ENCODE measurements around the gene ADAMTS19.
A peak's percentile ranks its signal among the peaks of the same experiment; 100 is the strongest.
"Not testable (repeated sequence)": the region's sequence is repeated elsewhere in the genome, so short reads cannot be mapped to it uniquely, and the experiment has no call there.

ADAMTS19 gene

DNA sequence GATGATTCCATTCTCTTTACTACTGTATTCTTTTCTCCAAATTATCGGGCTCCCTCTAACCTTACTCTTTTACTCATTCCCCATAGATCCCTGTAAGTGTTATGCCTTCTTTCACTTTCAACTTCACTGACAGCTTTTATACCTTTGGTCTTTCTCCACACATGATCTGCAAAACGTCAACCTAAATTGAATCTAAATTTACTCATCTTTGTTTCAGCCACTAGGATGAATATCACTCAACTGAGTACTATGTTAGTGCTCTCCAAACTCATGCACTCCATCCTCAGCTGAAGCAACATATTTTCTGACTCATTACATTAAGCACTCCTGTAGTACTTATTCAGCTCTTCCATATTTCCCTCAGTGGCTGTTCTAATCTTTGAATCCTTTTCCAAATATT is 133.4 kb downstream of the ADAMTS19 start:
- DNase-seq (ENCODE audit: low read depth in 2 of 2) = no peak

DNA sequence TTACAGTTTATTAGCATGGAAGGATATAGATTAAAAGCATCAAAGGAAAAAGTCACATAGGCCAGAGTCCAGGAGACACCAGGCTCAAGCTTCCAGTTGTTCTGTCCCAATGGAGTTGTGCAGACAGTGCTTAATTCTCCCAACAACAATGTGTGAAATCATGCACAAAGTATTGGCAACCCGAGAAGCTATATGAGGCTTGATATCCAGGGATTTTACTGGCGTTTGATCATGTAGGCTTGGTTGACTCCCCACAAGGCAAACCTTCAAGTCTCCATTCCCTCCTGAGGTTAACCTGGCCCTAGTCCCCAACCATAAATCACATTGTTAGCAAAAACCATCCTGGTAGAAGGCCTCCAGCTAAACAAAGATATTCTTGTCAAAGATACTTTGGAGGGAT is 141.5 kb downstream of the ADAMTS19 start:
- no peak for DNase-seq (ENCODE audit: low read depth in 2 of 2)

DNA sequence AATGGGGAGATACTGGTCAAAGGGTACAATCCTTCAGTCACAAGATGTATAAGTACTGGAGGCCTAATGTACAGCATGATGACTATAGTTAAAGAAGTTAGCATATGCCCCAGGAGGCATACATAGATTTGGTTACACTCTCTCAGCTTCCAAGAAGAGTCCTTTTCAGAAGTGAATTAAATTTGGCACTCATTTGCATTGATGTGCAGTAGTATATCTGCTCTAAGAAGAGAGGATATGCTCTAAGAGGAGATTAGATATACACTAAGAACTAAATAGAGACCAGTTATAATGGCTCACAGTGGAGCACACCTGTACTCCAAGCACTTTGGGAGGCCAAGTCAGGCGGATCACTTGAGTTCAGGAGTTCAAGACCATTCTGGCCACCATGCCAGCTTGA is 148.3 kb downstream of the ADAMTS19 start:
- DNase-seq (ENCODE audit: low read depth in 2 of 2) = no peak

DNA sequence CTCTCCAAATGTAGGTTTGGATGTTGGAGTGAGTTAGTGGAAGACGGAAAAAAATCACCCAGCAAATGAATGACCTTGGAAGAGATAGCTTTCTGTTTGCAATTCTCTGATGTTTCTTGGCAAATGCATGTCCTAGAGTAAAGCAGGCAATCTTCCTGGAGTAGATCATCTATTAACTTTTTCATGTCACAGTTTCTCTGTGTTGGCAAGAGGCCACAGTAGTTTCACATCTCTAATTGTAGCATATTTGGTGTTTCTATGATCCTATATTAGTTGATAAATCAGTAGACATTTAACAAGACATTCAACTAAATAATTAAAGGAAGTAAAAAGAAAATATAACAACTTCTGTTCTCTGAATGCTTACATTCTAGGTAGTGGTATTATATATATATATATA is 149.6 kb downstream of the ADAMTS19 start:
- DNase-seq (ENCODE audit: low read depth in 2 of 2) = no peak

DNA sequence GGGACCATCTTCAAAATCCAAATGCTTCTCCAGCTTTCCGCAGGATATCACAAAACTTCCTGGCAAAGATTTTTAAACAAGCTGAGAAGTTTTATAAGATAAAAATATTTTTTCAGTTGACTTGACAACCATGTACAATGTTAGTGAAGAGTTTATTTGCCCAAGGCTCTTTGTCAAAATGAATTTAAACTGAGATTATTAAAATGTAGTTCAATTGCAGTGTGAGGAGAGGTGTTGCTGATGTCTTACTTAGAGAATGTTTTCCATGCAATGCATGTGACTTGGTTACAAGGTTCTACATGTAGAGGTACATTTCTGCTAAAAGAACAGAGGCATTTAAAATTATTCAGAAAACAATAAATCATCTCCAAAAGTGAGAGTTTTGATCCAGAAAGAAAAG is 156.4 kb downstream of the ADAMTS19 start:
- no peak for DNase-seq (ENCODE audit: low read depth in 2 of 2)

DNA sequence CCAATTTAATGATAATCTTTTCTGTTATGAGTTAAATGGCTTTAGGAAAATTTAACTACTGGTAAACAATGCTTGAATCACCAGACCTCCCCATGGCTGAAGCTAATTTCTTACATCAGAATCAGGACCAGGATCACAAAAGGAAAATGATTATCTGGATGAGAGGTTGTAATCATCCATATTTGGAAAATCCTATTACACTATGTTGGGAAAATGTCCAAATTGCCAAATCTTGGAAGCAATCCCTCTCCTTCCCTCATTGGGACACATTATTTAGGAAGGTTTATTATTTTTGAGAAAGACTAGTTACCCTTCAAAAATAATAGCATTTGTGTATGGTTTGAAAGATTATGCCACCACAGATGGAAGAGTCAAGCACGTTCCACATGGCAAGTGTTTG is 157.1 kb downstream of the ADAMTS19 start:
- no peak for DNase-seq (ENCODE audit: low read depth in 2 of 2)

DNA sequence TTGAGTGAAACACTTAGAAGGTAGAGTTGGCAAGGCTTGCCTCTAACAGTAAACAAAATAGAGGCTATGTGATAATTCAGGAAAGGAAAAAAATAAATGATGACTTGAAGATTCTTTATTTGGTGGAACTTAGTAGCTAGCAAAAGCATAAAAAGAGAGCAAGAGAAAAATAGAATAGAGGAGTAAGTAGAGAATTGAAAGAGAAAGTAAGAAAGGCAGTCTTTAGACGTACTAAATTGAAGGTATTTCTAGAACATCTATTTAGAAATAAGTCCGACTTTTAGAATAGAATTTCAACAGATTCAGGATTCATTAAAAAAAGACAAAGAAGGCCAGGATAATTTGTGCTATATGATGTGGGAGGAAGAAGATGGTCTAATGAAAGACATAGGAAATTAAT is 159.7 kb downstream of the ADAMTS19 start:
- DNase-seq (ENCODE audit: low read depth in 2 of 2) = no peak

DNA sequence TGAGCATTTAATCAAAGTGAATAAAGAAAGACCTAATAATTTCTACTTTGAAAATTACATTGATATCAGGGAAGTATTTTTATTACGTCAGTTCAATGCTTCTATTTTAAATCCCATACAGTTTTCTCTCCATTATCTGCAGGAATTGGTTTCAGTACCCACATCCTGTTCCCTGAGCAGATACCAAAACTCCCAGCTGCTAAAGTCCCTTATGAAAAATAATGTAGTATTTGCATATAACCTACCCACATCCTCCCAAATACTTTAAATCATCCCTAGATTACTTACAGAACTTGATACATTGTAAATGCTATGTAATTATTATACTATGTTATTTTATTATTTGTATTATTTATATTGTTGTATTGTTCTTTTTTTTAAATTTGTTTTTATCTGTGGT is 162.4 kb downstream of the ADAMTS19 start:
- DNase-seq (ENCODE audit: low read depth in 2 of 2) = no peak

DNA sequence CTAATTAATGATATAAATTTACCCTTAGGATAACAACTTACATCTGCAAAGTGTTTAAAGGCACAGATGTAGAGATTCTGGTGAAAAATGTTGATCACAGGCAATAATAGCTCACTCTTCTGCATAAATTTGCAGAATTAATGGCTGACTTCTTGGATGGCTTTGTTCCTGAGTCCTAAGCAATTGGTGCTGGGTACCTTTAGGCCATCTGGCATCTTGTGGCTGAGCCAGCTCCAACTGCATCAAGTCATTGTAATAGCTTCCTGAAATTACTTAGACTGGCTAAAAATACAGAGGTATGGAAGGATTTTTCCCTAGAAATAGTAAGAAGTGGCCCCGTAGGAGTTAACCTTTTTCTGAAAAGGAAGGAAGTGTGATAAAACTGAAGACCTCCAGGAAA is 169.5 kb downstream of the ADAMTS19 start:
- no peak for DNase-seq (ENCODE audit: low read depth in 2 of 2)

DNA sequence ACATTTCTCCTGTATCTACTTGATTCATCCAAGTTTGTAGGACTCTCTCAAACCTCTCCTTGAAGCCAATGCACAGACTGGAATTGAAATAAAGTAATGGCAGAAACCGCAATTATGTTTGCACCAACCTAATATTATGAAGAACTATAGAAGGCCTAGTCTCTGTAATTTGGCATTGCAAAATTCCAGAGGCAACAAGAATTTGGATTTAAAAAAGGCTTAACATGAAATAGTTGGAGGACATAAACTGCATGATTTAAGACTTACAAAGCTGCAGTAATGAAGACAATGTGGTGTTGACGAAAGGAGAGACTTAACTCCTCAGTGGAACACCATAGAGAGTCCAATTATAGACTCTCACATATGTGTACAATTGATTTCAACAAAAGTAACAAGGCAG is 170.0 kb downstream of the ADAMTS19 start:
- DNase-seq (ENCODE audit: low read depth in 2 of 2) = no peak

DNA sequence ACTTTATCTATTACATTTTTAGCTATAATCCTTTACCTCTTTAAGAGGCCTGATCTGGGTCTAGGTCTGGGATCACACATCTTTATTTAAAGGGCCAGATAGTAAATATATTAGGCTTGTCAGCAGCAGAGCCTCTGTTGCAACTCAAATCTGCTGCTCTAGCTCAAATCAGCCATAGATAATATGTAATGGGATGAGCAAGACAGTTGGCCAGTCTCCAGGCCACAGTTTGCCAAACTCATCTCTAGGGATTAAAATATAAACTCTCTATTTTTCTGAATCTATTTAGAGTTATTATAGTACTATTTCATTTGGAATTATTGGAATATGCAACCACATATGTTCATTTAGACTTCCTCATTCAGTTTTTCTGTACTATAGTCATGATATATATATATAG is 171.9 kb downstream of the ADAMTS19 start:
- DNase-seq (ENCODE audit: low read depth in 2 of 2) = no peak

DNA sequence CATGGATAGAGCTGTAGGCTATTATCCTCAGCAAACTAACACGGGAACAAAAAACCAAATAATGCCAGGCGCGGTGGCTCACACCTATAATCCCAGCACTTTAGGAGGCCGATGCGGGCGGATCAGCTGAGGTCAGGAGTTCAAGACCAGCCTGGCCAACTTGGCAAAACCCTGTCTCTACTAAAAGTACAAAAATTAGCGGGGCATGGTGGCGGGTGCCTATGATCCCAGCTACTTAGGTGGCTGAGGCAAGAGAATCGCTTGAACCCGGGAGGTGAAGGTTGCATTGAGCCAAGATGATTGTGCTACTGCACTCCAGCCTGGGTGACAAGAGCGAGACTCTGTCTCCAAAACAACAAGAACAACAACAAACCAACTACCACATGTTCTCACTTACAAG is 177.4 kb downstream of the ADAMTS19 start:
- not testable (repeated sequence) for DNase-seq (ENCODE audit: low read depth in 2 of 2)

DNA sequence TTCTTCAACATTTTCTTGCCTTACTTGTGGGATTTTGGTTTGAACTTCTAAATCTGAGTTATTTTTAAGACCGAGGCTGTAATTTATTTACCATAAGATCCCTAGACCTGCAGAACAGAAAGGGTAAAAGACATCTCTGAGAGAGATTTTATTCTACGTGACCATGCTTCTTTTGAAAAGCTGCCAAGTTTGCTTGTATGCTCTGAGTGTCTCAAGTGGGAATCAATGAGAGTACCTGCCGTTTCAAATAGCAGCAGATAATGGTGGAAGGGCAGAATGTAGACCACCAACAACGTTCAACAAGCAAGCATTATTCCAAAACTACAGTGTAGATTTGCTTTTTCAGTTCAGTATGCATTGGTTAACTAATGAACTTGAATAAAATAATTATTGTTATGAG is 179.2 kb downstream of the ADAMTS19 start:
- DNase-seq (ENCODE audit: low read depth in 2 of 2) = no peak

DNA sequence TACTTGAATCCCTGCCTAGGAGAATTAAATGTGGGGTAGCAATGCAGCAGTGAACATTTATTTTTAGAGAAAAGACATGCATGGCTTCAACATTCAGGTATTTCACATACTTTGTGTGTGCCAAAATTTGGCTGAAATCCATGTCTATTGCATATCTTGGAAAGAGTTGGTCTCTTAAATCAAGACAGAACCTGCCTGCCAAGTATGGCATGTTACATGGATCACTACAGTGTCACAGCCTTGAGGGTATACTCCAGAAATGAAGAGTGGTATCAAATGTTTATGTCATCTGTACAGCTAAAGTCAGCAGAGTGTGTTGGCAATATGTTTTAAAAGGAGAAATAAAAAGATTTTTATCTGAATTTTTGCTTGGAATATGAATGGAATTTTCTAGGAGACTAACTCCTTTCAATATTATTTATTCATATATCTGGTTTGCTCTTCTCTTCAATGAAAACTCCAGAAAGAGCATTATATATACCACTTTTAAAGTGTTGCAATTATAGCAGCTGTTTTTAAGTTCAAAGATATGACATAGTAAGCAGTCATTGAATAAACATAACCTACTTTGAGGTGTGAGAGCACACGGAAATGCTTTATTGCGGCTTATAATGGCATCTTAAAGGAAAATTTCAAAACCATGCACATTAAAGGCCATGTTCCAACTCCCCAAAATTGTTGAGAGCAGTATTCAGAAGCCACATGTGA is 192.4 kb downstream of the ADAMTS19 start:
- no peak for DNase-seq (ENCODE audit: low read depth in 2 of 2)

DNA sequence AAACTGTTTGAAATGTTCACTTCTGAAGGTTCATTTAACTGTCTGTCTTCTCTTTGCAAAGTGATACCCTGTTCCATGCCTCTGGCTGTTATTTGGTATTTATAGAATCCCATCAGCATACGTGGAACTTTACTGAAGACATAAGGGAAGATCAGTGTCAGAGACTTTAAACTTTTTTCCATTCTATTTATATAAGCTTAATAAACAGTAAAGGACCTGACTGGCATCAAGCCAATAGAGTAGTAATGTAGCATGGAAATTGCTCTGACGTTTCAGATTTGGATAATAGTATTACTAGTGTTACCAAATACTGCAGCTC is 192.9 kb downstream of the ADAMTS19 start:
- no peak for DNase-seq (ENCODE audit: low read depth in 2 of 2)

DNA sequence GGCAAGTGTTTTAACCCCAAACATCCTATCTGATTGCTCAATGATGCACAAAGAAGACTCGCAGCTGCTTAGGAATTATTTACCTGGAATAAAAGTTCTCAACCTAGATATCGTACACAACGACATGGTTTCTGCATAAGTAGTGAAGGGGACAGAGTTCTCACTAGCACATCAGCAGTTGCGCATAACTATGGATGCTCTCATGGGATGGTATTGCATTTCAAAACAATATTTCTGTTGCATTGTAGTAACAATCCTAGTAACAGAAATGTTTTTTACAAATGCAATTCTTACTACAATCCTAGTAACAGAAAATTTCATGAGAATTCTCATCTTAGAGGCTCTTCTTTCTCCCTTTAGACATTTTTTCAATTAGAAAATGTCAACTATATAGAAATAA is 193.3 kb downstream of the ADAMTS19 start:
- DNase-seq (ENCODE audit: low read depth in 2 of 2) = no peak

DNA sequence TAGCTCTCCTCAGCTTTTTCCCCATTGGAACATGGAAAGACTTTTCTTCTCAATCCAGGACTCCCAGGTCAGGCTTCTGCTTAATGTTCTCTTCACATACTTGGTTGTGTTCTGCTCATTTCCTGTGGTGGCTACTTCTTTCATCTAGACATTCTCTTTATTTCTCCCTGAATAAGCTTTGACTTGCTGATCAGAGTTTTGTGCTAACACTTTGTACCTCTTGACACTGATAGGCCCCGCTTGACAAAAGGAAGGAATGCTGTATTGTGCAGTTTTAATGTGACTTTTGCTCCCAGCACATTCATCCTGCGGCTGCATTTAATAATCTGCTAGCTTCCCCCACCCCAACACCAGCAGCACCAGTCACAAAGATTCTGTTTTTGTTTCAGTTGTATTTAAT is 196.9 kb downstream of the ADAMTS19 start:
- no peak for DNase-seq (ENCODE audit: low read depth in 2 of 2)

DNA sequence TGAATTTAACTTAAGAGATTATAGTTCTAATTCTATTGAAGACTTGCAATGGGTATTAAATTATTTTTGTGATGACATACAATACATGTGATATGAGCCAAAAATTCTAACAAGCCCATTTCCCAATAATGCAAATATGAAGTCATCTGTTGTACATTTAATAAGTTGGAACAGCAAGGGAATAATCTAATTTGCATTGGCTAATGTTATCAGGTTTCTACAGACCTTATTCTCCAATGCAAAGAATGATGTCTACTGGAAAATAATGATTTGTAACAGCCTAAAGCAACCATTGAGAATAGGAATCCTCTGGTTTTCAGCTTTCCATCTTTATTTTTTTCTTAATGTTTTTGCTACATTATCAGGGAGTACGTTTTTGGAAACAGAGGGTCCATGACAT is 198.7 kb downstream of the ADAMTS19 start:
- no peak for DNase-seq (ENCODE audit: low read depth in 2 of 2)

DNA sequence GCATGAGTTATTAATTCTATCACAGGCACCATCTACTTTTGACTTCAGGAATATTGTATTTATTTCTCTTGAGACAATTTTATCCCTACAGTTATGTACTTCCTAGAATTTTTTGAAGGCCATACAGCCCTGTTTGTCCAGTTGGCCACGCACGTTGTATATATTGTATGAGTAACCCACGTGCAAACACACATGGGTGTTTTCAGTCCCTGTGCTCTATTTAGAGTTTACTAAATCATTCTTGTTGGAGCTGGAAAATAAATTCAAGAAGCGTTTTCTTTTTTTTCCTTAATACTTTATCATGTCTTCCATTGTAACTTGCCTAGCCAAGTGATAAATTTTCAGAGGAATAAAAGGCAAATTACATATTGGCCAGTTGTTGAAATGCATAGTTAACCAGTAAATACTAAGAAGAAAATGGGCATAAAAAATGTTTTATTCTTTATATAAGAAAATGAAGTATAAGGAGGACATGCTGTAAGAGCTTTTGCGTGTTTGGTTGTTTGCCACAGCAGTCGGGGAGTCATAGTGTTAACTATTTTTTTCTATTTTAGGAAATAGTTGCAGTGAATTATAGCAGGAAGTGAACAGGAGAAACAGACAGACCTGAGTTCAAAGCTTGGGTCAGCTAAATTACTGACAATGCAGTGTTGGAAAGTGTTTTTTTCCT is 201.4 kb downstream of the ADAMTS19 start:
- no peak for DNase-seq (ENCODE audit: low read depth in 2 of 2)

DNA sequence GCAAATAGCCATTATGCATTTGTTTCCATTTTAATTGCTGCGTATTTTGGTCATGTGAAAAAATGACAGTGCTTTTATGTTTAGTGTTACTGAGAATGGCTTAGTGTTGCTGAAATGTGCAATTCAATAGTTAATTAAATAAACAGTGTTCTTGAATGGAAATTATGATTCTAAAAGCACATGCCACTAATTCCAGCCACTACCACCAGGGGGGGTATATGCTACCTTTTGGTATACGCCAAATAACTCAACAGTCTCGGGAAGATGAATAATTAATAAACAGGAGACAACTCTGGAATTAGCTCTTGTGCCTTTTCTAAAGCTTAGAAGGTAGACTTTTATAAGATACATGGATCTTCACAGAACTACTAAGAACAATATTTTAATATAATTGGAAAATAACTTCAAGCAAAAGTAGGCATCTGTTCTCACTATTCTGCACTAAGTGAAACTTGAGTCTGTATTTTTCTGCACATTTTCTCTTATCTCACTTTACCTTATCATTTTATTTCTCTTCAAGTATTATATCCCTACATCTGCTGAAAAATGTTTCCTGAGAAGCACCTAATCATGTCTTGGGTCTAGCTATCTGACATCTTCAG is 204.3 kb downstream of the ADAMTS19 start:
- peak in 1 of 2 donors; percentile 12 for DNase-seq (ENCODE audit: low read depth in 2 of 2)

DNA sequence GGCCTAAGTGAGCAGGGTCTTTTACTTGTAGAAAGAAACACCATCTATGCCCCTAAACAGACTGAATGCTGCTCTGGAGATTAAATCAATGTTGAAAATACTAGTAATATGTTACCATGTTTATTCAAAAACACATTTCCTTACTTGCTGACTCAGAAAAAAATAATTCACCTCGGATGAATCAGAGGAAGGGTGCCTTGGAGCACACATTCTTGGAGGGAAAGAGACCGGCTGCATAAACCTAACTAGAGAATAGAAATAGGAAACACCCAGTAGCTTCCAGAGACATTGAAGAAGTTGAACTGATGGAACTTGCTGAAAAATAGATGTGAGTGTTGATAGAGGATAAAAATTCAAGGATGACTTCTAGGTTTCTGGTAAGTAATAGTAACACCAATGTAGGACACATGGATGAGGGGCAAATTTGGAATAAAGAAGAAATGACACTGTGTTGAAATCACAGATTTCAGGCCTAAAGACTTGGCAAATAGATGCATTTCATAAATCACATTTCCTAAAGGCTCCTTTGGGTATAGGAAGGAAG is 210.9 kb downstream of the ADAMTS19 start:
- DNase-seq (ENCODE audit: low read depth in 2 of 2) = no peak

DNA sequence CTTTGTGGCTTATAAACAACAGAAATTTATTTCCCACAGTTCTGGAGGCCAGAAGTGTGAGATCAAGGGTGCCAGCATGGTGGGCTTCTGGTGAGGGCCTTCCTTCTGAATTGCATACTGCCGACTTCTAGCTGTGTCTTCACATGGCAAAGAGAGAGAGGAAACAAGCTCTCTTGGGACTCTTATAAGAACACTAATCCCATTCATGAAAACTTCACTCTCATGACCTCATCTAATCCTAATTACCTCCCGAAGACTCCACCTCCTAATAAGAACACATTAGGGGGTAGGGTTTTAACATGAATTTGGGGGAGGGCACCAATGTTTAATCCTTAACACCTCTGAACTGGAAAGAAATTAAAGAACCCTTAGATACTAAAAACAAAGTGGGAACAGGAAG is 211.9 kb downstream of the ADAMTS19 start:
- no peak for DNase-seq (ENCODE audit: low read depth in 2 of 2)

DNA sequence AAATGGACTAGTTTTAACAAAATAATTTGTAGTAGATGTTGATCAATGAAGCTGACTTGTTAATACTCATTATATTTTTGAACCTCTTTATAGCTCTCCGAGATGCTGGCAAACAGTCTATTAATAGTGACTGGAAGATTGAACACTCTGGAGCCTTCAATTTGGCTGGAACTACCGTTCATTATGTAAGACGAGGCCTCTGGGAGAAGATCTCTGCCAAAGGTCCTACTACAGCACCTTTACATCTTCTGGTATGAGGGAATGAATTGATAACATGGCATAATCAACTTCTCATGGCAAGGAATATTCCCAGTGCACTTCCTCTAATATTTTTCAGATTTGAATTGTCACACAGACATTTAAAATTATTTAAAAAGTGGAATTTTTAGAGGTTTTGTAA is 219.6 kb downstream of the ADAMTS19 start:
- no peak for DNase-seq (ENCODE audit: low read depth in 2 of 2)

All from stimulated activated CD4-positive, alpha-beta T cell treated with anti-CD3 and anti-CD28 coated beads, Interleukin-1b, Interleukin-23, amount 100 ng/mL, for 4 hours (primary cell).